HG03575 (cell line): Measurements from ENCODE around the gene CYP24A1.

Experiments used
- ATAC-seq: cut with Tn5 transposase; IDR thresholded peaks from one replicate; pipeline ENCODE4 v1.9.1; 2021; ENCODE audit not compliant: unreplicated experiment, insufficient number of reproducible peaks, low FRiP score; ENCODE audit errors: extremely low read depth

Gene CYP24A1

DNA sequence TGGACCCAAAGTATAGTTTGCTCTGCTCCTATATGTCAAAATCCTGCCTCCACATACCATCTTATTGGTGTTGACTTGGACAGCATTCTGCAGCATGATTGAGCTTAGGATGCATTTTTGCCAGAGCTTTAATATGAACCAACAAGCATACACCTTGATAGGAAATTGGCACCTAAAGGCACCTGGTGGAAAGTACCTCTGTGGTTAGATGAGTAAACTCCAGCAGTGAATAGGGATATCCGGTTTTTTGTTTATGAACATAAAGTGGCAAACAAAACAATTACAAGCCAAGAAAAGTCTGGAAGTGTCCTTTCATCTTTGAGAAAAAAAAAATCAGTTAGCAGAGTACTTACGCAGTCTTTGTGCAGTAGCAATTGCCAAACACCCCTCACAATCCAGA is 6.2 kb upstream of the CYP24A1 start:
- no peak for ATAC-seq

DNA sequence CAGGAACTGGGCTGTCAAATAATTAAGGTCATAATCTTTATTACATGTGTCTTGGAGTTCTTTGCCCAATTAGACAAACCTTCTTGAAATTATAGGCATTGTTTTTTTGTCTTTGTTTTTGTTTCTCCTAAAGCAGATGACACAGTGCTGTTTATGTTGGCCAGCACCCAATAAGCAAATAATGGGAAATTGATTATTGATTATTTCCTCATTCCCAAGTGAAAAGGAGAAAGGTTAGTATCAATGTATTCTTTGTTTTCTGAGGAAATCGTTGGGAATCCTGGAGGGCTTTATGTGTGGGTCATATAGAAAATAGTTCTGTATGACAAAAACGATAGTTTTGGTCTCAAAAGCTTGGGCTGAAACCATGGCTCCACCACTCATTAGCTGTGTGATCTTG is 4.5 kb upstream of the CYP24A1 start:
- no peak for ATAC-seq

DNA sequence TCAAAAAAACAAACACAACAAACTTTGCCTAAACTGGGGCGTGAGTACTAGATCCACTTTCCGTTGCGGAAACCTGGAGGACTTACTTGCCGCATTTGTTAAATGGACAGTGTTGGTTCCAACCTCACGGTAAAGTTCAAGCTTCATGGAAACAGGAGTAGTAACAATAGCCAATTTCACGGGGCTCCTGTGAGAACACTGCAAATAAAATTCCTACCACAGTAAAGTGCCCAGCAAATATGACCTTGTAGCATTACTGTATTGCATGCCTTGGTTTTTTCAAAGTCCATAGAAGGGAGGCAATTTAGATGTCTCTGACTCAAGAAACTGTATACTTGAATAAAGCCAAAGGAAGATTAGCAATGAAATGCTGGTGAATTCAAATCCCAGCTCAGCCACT is 3.6 kb upstream of the CYP24A1 start:
- ATAC-seq, result no peak

- no peak for ATAC-seq
Measured at GRCh38 chr20:54176610-54177009, 2.8 kb upstream of the CYP24A1 start.

DNA sequence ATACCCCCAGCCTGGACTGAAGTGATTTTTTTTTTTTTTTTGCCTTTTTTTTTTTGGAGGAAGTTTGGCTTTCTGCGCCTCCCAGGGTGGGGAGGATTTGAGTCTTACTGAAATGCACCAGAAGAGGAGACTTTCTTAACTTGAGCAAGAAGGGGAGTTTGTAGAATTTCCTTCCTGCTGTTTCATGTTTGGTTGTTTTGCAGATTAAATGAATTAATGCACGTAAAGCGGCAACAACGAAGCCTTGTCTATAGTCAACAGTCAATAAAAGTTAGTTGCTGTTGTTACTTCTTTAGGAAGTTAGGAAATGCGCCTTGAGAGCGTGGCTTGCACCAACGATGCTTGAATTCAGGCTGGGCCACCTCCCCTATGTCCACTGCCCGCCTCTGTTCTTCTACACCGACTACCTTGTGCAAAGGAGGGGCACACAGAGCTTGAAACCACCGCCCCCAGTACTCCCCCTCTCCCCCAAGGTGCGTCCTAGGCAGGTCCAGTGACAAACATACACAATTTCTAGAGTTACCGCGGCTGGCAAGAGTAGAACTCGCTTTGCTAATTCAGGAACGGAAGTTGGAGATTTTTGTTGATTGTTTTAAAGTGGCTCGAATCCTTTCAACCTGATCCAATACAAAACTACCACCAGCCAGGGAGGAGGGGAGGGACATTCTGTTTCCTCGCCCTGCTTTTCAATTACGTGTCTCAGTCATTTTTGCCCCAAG is 830 bp upstream of the CYP24A1 start:
- ATAC-seq, result no peak

DNA sequence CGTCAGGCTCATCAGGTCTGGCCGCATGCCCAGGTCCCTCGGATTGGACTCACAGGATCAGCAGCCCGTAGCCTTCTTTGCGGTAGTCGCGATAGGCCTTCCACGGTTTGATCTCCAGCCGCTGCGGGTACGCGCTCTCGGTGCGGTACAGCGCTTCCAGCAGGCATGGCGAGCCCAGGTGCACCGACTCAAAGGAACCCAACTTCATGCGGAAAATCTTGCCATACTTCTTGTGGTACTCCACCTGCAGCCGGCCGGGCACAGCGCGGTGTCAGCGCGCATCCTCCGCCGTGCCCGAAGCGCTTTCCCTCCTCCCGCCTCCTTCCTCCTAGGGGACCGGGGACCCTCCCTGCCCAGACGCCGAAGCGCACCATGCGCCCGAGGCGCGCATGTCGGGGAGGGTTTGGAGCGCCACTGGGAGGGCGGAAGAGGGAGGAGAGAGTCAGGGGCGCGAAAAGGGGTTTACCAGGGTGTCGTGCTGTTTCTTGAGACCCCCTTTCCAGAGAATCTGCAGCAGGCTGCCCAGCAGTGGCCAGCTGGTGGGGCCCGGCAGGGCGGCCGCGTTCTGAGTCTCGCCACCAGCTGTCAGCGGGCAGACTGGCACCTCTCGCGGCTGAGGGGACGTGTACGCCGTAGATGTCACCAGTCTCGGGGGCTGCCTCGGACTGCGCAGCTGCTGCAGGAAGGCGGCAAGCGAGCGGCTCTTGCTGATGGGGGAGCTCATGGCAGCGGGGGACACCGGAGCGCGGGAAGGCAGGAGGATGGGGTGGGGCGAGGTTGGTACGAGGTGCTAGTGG is 732 bp downstream of the CYP24A1 start:
- ATAC-seq, result no peak

DNA sequence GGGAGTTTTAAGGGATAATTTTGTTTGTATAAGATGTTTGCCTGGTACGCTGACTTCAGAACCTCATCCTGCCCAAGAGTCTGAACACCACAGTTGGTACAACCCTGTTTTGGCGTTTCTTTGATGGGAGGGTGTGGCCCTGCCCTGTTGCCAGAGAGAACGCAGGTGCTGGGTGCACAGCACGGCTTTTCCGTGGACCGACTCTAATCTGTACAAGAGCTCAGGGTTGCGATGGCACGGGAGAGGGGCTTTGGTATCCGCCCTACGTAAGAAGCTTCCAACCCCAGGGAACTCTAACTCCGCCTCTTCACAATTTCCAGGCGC is 1.3 kb downstream of the CYP24A1 start:
- no peak for ATAC-seq

GRCh38 chr20:54170963-54171362 is 2.8 kb downstream of the CYP24A1 start:
- ATAC-seq, result no peak

- no peak for ATAC-seq
Measured at GRCh38 chr20:54170026-54170471, 3.7 kb downstream of the CYP24A1 start.

- no peak for ATAC-seq
Measured at GRCh38 chr20:54168961-54169862, 4.6 kb downstream of the CYP24A1 start.

- no peak for ATAC-seq
Measured at GRCh38 chr20:54167909-54168872, 5.6 kb downstream of the CYP24A1 start.

DNA sequence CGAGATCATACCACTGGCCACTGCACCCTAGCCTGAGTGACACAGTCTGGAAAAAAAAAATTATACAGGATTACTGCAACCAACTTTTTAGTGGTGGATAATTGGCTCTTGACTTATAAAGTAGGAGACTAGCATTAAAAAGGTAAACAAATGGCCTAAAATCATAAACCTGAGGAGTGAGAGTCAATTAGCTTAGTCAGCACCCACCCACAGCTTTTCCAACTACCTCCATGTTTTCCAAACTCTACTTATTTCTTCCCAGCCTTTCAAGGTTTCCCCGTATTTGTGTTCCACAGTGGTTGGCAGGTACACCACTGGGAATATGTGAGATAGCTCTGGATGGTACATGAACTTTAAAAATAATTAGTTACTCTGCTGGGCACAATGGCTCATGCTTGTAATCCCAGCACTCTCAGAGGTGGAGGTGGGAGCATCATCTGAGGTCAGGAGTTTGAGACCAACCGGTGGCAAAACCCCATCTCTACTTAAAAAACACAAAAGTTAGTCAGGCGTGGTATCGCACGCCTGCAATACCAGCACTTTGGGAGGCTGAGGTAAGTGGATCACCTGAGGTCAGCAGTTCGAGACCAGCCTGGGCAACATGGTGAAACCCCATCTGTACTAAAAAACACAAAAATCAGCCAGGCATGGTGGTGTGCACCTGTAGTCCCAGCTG is 6.7 kb downstream of the CYP24A1 start:
- no peak for ATAC-seq

DNA sequence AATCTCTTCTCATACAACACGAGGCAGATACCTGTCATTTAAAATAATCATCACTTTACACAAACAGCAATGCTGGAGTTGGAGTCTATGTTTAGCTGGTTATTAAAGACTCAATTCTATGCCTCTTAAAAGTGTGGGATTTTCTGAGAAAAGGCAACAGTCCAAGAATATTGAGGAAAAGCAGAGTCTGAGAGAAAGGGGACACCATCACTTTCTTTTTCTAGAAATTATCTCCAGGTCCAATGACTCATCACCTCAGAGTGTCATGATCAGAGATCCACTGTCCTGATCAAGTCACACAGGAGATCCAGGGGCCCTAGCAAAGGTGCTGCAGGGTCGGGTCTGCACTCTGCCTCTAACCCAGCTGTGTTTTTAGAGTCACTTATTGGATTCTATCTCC is 8.0 kb downstream of the CYP24A1 start:
- no peak for ATAC-seq

DNA sequence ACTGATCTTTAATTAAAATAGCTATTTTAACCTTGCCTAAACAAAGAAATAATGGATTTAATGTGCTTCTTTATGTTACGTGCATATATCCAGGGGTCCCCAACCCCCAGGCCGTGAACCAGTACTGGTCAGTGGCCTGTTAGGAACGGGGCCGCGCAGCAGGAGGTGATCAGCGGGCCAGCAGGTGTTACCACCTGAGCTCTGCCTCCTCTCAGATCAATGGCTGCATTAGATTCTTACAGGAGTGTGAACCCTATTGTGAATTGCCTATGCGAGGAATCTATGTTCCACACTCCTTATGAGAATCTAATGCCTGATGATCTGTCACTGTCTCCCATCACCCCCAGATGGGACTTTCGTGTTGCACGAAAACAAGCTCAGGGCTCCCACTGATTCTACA is 8.8 kb downstream of the CYP24A1 start:
- no peak for ATAC-seq

- no peak for ATAC-seq
Measured at GRCh38 chr20:54163402-54163801, 10.4 kb downstream of the CYP24A1 start.

DNA sequence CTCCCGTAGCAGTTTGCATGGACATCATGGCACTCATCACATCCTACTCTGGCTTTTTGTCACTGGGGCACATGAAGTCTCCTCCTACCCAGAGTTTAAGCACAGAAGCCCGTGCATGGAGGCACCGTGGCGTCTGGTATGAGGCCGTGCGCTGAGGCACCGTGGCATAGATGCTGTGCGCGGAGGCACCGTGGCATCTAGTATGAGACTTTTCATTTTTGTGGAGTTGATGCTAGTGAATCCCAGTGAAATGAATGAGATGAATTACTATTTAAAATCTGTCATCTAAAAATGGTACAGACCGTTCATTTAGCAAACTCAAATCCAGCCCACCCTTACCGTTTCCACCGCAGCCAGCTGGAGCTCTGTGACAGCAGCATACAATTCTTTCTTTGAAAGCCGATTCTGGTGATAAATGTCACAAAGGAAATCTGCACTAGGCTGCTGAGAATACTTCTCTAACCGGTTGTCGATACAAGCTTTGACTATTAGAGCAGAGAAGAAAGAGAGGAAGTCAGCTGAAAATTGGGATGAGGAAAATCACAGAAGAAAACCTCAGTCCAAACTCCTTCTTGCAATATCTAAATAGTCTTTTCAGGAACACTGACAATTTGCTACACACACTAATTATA is 11.3 kb downstream of the CYP24A1 start:
- ATAC-seq, result no peak

GRCh38 chr20:54161821-54162149 is 12.0 kb downstream of the CYP24A1 start:
- ATAC-seq, result no peak
